CD14-positive monocyte (primary cell): ENCODE data around the gene METTL2B. TPM values are rescaled to one million over a fixed set of nuclear protein-coding genes. Genes with fewer than 3 reads are reported as not detected.
"Not testable (repeated sequence)": the region's sequence is repeated elsewhere in the genome, so short reads cannot be mapped to it uniquely, and the experiment has no call there.

Experiments used
- DNase-seq, 3 donors: peaks; one replicate each; pipeline ENCODE4 v3.0.0-alpha.2; 2011 to 2022
- H2AFZ ChIP-seq: 2 replicates; pipeline ENCODE4 v1.6.0; 2012; ENCODE audit warnings: mild to moderate bottlenecking, low read depth, low read length, inconsistent platforms; ENCODE audit not compliant: insufficient read depth, poor library complexity, severe bottlenecking
- H3K27ac ChIP-seq, 2 donors: 1 replicate in 1 of 2; 2 replicates in 1 of 2; pipeline ENCODE4 v1.5.1; 2012 to 2013; ENCODE audit warnings: low read length in 2 of 2, control low read depth in 1 of 2, inconsistent platforms in 1 of 2, low read depth in 1 of 2, mild to moderate bottlenecking in 1 of 2
- H3K27me3 ChIP-seq, 2 donors: one replicate each; pipeline versions ENCODE4 v1.6.0 to v1.6.1; 2011 to 2013; ENCODE audit warnings: low read length in 2 of 2; ENCODE audit not compliant: control insufficient read depth in 2 of 2, insufficient read depth in 2 of 2
- H3K36me3 ChIP-seq, 2 donors: replicated peaks in 1 of 2; 1 replicate in 1 of 2; 2 replicates in 1 of 2; pipeline versions ENCODE4 v1.5.1 to v1.6.1; 2012 to 2013; ENCODE audit warnings: low read length in 2 of 2, control low read depth in 1 of 2, inconsistent platforms in 1 of 2, mild to moderate bottlenecking in 1 of 2; ENCODE audit not compliant: insufficient read depth in 2 of 2, control insufficient read depth in 1 of 2
- H3K4me1 ChIP-seq, 2 donors: 1 replicate in 1 of 2; 2 replicates in 1 of 2; pipeline versions ENCODE4 v1.5.1 to v1.6.1; 2012 to 2013; ENCODE audit warnings: low read length in 2 of 2, control low read depth in 1 of 2, inconsistent platforms in 1 of 2, mild to moderate bottlenecking in 1 of 2, moderate library complexity in 1 of 2; ENCODE audit not compliant: insufficient read depth in 2 of 2, control insufficient read depth in 1 of 2
- H3K4me2 ChIP-seq: replicated peaks from 2 replicates; pipeline ENCODE3; 2012; ENCODE audit warnings: low read length, moderate library complexity, mild to moderate bottlenecking; ENCODE audit not compliant: poor library complexity, severe bottlenecking; ENCODE audit errors: extremely low read depth
- H3K4me3 ChIP-seq, 3 experiments: fragments of 200-600 bp in 1 of 3; sonication (generic) in 1 of 3; replicated peaks in 1 of 3; 1 replicate in 2 of 3; 2 replicates in 1 of 3; pipeline ENCODE4 v1.5.1; 2011 to 2013; ENCODE audit warnings: low read length in 3 of 3, mild to moderate bottlenecking in 3 of 3, control low read depth in 2 of 3, low read depth in 2 of 3, inconsistent platforms in 1 of 3, moderate library complexity in 1 of 3
- H3K79me2 ChIP-seq: 2 replicates; pipeline ENCODE4 v1.6.0; 2012; ENCODE audit warnings: mild to moderate bottlenecking, control low read depth, inconsistent platforms, low read length, moderate library complexity; ENCODE audit not compliant: insufficient read depth
- H3K9ac ChIP-seq: 2 replicates; pipeline ENCODE4 v1.6.0; 2017; ENCODE audit warnings: low read length, mild to moderate bottlenecking; ENCODE audit not compliant: insufficient read depth, poor library complexity, severe bottlenecking
- H3K9me3 ChIP-seq, 2 donors: replicated peaks in 1 of 2; 1 replicate in 1 of 2; 2 replicates in 1 of 2; pipeline versions ENCODE4 v1.5.1 to v1.6.1; 2012 to 2013; ENCODE audit warnings: low read length in 2 of 2, control low read depth in 1 of 2; ENCODE audit not compliant: control insufficient read depth in 1 of 2, insufficient read depth in 1 of 2
- H4K20me1 ChIP-seq: 2 replicates; pipeline ENCODE4 v1.6.0; 2012; ENCODE audit warnings: mild to moderate bottlenecking, low read length, control low read depth, moderate library complexity; ENCODE audit not compliant: insufficient read depth
- H3K27ac Mint-ChIP-seq, 7 donors: one replicate each; pipeline ENCODE4 v1.8.0; 2020; ENCODE audit warnings: mild to moderate bottlenecking in 7 of 7, mixed read lengths in 7 of 7, moderate library complexity in 6 of 7, inconsistent platforms in 2 of 7
- H3K27me3 Mint-ChIP-seq, 3 donors: one replicate each; pipeline ENCODE4 v1.8.0; 2021 to 2022; ENCODE audit warnings: low read depth in 3 of 3, mild to moderate bottlenecking in 3 of 3, mixed read lengths in 3 of 3, moderate library complexity in 3 of 3, inconsistent platforms in 1 of 3
- H3K36me3 Mint-ChIP-seq, 2 donors: one replicate each; pipeline ENCODE4 v1.8.0; 2020; ENCODE audit warnings: mixed read lengths in 2 of 2, inconsistent platforms in 1 of 2, mild to moderate bottlenecking in 1 of 2
- H3K4me1 Mint-ChIP-seq: one replicate; pipeline ENCODE4 v1.8.0; 2020; ENCODE audit warnings: mild to moderate bottlenecking, mixed read lengths
- H3K4me3 Mint-ChIP-seq, 2 donors: one replicate each; pipeline ENCODE4 v1.8.0; 2020; ENCODE audit warnings: mild to moderate bottlenecking in 2 of 2, mixed read lengths in 2 of 2, moderate library complexity in 1 of 2
- H3K9me3 Mint-ChIP-seq, 7 donors: one replicate each; pipeline ENCODE4 v1.8.0; 2020 to 2022; ENCODE audit warnings: mixed read lengths in 7 of 7, mild to moderate bottlenecking in 6 of 7, moderate library complexity in 6 of 7, inconsistent platforms in 2 of 7
- WGBS: methylation state at CpG from one replicate; pipeline ENCODE4 v1.1.5; 2013; ENCODE audit warnings: missing lambda C conversion rate; ENCODE audit not compliant: insufficient coverage; 5-methylcytosine and 5-hydroxymethylcytosine counted together
- intact Hi-C, 2 donors: fragments of 100-400 bp; cut with micrococcal nuclease; formaldehyde crosslinking; loops; one replicate each; pipeline versions ENCODE4 v1.15.0 to v1.15.1; 2023
- polyA plus RNA-seq, 3 donors: library from polyadenylated mRNA; depleted of rRNA in 1 of 3; unstranded in 2 of 3; stranded (reverse) in 1 of 3; fragments of 300-500 nt in 2 of 3; fragments of >200 nt in 1 of 3; fragmentation: Illumina TruSeq in 2 of 3; gene quantifications; 1 replicate in 2 of 3; 2 replicates in 1 of 3; pipeline ENCODE4 v1.2.3, GENCODE V29; 2012 to 2021
- small RNA-seq: library from RNA; depleted of rRNA; stranded (forward); fragments of <200 nt; gene quantifications from one replicate; pipeline ENCODE3, GENCODE V24; 2012; ENCODE audit warnings: low read depth; ENCODE audit not compliant: insufficient read length
- TF ChIP-seq, protein P1 (sequence below): fragments of 200-600 bp; IDR thresholded peaks from one replicate; pipeline ENCODE4 v1.8.0; 2022; ENCODE audit warnings: antibody characterized with exemption, mild to moderate bottlenecking

The METTL2B gene
- polyA plus RNA-seq, 3 donors, result 7.5 to 11.1 (median 10.1) TPM

DNA sequence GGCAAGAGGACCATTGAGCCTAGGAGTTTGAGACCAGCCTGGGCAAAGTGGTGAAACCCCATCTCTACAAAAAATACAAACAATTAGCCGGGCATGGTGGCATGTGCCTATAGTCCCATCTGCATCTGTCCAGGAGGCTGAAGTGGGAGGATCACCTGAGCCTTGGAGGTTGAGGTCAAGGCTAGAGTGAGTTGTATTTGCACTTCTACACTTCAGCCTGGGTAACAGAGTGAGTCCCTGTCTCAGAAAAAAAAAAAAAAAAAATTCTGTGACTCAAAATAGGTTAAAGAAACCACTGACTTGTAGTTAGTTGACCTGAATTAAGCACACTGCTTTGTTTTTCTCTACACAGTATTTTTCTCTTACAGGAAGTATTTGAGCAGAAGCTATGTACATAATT lies 74.4 kb downstream of the METTL2B start:
- Histone ChIP-seq H3K27me3 (no peaks in the 10 kb centered on the region), H3K4me1 (no peaks in the 10 kb centered on the region), H3K79me2 (peaks cover 89% of the 10 kb centered on the region), H3K9ac (no peak overlapping the region), H3K4me2 (no peak overlapping the region), H3K9me3 (no peaks in the 10 kb centered on the region), H3K36me3 (peaks cover 29 to 54% of the 10 kb centered on the region in 2 donors), H3K27ac (no peak overlapping the region), H3K4me3 (no peak overlapping the region), H2AFZ (no peak overlapping the region), H4K20me1 (peaks cover 84% of the 10 kb centered on the region)
- no peak overlapping the region for H3K27ac Mint-ChIP-seq
- WGBS, result no CpG with 5 or more reads among the region's 1 CpG
- TF ChIP-seq, protein P1, sequence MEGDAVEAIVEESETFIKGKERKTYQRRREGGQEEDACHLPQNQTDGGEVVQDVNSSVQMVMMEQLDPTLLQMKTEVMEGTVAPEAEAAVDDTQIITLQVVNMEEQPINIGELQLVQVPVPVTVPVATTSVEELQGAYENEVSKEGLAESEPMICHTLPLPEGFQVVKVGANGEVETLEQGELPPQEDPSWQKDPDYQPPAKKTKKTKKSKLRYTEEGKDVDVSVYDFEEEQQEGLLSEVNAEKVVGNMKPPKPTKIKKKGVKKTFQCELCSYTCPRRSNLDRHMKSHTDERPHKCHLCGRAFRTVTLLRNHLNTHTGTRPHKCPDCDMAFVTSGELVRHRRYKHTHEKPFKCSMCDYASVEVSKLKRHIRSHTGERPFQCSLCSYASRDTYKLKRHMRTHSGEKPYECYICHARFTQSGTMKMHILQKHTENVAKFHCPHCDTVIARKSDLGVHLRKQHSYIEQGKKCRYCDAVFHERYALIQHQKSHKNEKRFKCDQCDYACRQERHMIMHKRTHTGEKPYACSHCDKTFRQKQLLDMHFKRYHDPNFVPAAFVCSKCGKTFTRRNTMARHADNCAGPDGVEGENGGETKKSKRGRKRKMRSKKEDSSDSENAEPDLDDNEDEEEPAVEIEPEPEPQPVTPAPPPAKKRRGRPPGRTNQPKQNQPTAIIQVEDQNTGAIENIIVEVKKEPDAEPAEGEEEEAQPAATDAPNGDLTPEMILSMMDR, result no peak
- H3K27me3 Mint-ChIP-seq, result peaks cover 0 to 2% (median 0%) of the 10 kb centered on the region in 3 donors
- DNase-seq, result no peak
- peaks cover 38 to 47% of the 10 kb centered on the region in 2 donors for H3K36me3 Mint-ChIP-seq
- no peaks in the 10 kb centered on the region for H3K9me3 Mint-ChIP-seq
- intact Hi-C loops, result no loop called here
- no peak overlapping the region for H3K4me3 Mint-ChIP-seq
- no peaks in the 10 kb centered on the region for H3K4me1 Mint-ChIP-seq

DNA sequence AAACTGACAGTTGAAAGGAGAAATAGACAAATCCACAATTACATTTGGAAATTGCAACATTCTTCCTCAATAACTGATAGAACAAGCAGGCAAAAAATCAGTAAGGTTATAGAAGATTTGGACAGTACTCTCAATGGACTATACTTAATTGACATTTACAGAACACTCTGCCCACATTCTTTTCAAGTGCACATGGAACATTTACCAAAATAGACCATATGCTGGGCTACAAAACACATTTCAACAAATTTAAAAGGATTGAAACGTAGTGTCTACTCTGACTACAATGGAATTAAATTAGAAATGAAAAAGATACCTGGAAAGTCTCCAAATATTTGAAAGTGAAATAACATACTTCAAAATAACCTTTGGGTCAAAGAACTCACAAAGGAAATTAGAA lies 77.8 kb downstream of the METTL2B start:
- DNase-seq, H3K27me3 ChIP-seq, H3K4me1 ChIP-seq, H3K9me3 Mint-ChIP-seq, H3K4me3 Mint-ChIP-seq, H3K4me2 ChIP-seq, H3K9me3 ChIP-seq, H3K27me3 Mint-ChIP-seq, H2AFZ ChIP-seq, intact Hi-C loops, H3K27ac ChIP-seq, H3K4me3 ChIP-seq, H3K9ac ChIP-seq, H3K4me1 Mint-ChIP-seq: not testable (repeated sequence)
- H4K20me1 ChIP-seq, result peaks cover 82% of the 10 kb centered on the region
- H3K27ac Mint-ChIP-seq, result peak overlapping the region in 1 of 7 donors; percentile 42
- WGBS, result no CpG with 5 or more reads among the region's 1 CpG
- H3K36me3 Mint-ChIP-seq, result peaks cover 20 to 25% of the 10 kb centered on the region in 2 donors
- H3K36me3 ChIP-seq, result peaks cover 12 to 42% of the 10 kb centered on the region in 2 donors
- H3K79me2 ChIP-seq, result peaks cover 86% of the 10 kb centered on the region

Small RNA genes within 50 kb of the gene (small RNA-seq; reads per million reads assigned to genes)
- gene AC010655.1, result not detected
- not detected for gene AC010655.2
- not detected for gene RF00017
- not detected for gene RNU7-54P

Other genes with a start within 250 kb of the METTL2B start
- gene LEP, start 235.5 kb upstream of the METTL2B start, polyA plus RNA-seq, result under 1 TPM in 2 of 3 donors, not detected in 1; 0.12 to 0.13 TPM
- gene RBM28, start 132.8 kb upstream of the METTL2B start, polyA plus RNA-seq, result 10 to 100 TPM in 1 of 3 donors, 1 to 10 TPM in 2; 4.0 to 14.4 (median 4.9) TPM
- 1 to 10 TPM in 1 of 3 donors, not detected in 2; 1.1 TPM for gene PRRT4, start 115.1 kb upstream of the METTL2B start, polyA plus RNA-seq
- 100 to 1,000 TPM; 110 to 259 (median 152) TPM for gene IMPDH1, start 66.8 kb upstream of the METTL2B start, polyA plus RNA-seq
- 1 to 10 TPM; 2.0 to 7.9 (median 2.6) TPM for gene HILPDA, start 20.9 kb upstream of the METTL2B start, polyA plus RNA-seq
- 1 to 10 TPM in 1 of 3 donors, under 1 TPM in 1, not detected in 1; 0.02 to 1.8 TPM for gene GARIN1A, start 195.5 kb downstream of the METTL2B start, polyA plus RNA-seq